Measurements from ENCODE around the gene TRIM31.

DNA sequence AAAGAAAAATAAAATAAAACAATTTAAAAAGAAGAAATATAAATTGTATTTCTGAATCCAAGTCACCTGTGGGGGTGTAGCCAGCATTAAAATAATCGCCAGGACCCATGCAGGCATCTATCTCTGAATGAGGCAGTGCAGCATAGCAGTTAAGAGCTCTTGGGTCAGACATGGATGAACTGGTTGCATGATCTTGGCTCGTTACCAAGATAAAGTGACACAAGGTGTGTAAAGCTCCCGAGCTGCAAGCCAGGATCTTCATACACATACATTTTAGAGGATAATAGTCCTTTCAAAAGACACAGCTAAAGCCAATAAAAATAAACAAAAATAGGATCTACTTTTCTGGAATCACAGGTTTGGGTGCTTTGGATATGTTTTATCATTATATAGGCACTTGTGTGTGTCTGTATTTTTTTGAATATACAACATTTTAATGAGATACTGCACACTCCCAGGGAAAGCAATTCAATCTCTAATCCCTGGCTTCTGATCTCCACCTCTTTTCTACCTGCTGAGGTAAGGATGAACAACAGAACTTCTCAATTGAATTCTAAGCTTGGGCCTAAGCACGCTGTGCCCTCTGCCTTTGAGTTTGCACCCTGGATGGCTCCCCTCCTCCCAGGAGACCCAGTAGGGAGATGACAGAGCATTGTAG is 39.3 kb upstream of the TRIM31 start:
- TF ChIP-seq, protein P1, sequence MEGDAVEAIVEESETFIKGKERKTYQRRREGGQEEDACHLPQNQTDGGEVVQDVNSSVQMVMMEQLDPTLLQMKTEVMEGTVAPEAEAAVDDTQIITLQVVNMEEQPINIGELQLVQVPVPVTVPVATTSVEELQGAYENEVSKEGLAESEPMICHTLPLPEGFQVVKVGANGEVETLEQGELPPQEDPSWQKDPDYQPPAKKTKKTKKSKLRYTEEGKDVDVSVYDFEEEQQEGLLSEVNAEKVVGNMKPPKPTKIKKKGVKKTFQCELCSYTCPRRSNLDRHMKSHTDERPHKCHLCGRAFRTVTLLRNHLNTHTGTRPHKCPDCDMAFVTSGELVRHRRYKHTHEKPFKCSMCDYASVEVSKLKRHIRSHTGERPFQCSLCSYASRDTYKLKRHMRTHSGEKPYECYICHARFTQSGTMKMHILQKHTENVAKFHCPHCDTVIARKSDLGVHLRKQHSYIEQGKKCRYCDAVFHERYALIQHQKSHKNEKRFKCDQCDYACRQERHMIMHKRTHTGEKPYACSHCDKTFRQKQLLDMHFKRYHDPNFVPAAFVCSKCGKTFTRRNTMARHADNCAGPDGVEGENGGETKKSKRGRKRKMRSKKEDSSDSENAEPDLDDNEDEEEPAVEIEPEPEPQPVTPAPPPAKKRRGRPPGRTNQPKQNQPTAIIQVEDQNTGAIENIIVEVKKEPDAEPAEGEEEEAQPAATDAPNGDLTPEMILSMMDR (IDR thresholded peaks at IDR 0.05) = no peak
- no peak for TF ChIP-seq POLR2A (IDR thresholded peaks at IDR 0.05)

All from uterus (tissue), 2 donors.